ENCODE measurements around the gene ACACA.
"Not testable (repeated sequence)": the region's sequence is repeated elsewhere in the genome, so short reads cannot be mapped to it uniquely, and the experiment has no call there.

The ACACA gene

DNA sequence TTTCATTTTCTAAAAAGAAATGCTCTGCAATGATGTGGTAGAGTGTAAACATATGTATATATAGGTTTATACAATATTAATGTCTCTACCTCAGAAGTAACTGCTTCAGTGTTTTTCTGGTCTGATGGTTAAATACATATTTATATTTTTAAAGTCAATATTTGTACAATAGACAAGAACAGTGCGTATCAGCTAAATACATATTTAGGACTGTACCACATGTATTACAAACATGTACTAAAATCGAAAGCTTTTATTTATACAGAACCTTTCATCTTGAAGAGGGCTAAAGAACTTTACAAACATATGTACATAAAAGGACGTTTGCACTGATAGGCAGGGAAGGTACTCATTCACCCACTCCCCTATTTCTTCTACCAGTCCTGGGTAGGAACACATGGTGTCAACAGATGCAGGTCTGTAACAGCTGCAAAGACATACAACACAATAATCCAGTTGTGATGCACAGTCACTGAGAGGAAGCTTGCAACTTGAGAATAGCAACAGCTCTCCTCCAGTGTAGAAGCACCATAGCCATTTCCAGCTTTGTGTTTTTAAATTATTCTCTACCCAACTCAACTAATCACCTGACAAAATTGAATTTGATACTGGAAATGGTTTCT, 237.8 kb downstream of the ACACA start:
- no peak for DNase-seq

GRCh38 chr17:37167756-37168155, 238.9 kb downstream of the ACACA start:
- no peak for DNase-seq

DNA sequence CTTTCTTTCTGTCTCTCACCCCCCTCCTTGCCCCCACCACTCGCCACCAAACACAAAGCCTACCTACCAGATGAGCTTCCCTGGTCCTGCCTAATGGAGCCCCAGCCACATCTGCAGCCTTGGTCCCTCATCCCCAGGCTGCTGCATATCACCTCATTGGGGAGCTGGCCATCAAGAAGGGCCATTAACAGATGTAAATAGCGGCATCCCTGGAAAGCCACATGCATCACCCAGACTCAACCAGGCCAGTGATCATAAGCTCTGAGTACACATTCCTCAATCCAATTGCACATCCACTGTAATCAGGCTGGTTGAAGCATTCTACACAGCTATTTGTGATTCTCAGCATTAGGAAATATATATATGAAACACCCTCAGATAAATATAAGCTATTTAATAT, 242.6 kb downstream of the ACACA start:
- DNase-seq: no peak

DNA sequence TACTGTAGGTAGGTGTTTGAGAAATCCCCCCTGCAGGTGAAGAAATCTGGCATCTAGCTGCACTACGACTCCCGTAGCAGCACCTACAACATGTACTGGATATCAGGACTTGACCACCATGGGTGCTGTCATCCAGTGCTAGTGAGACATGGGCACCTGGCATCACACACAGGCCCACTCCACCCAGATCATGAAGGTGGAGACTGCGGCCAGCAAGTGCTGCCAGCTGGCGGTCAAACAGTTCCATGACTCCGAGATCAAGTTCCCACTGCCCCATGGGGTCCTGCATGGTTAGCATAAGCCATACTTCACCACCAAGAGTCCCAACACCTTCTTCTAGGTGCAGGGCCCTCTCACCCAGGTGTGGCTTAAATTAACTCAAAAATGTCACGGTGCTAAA, 243.8 kb downstream of the ACACA start:
- DNase-seq: no peak

- no peak for DNase-seq
Observed at GRCh38 chr17:37160944-37161343, 245.7 kb downstream of the ACACA start.

- no peak for DNase-seq
Observed at GRCh38 chr17:37158290-37158689, 248.3 kb downstream of the ACACA start.

DNA sequence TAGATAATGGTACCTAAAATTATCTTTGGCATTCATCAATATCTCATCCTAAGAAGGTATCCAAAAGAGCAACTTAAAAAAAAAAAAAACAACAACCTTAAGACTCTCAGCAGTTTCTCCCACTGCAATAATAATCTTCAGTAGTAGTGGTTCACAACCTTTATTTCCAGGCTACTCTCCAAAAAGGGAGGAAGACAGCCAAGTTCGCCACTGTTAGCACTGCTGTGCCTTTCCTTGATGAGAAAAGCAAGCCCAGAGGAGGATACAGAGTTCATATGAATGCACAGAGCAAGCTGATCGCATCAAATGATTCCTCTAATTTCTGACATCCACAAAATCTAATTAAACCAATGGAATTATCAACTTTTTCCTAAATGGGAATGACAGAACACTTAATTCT, 258.5 kb downstream of the ACACA start:
- DNase-seq: no peak

- no peak for DNase-seq
Observed at GRCh38 chr17:37147301-37147812, 259.3 kb downstream of the ACACA start.

GRCh38 chr17:37146086-37147064, 260.3 kb downstream of the ACACA start:
- DNase-seq: no peak

DNA sequence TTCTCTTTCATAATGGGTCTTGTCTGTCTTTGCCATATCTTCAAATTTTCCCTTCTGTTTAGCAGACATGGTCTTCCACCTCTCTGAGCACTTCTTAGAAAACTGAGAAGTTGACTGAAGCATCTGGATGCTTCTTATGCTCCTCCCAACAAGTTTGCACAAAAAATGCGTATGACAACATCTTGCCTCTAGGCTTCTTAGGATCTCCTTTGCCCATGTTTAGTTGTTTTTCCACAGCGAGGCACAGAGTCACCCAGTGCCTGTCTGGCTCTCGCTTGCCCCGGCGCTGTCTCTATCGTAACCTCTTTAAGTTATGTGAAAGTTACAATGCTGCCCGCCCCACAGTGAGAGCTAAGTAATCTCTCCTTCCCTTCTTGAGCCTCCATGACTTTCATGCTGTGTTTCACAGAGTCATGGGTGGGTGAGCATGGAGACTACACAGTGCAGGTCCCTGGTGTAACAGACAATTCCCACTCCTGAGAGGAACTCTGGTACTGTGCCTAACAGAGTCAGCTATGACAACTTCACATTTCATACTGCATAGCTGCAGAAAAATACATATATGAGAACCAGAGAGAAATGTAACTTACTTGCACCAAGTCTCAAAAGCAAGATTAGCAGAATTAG, 262.4 kb downstream of the ACACA start:
- no peak for DNase-seq

DNA sequence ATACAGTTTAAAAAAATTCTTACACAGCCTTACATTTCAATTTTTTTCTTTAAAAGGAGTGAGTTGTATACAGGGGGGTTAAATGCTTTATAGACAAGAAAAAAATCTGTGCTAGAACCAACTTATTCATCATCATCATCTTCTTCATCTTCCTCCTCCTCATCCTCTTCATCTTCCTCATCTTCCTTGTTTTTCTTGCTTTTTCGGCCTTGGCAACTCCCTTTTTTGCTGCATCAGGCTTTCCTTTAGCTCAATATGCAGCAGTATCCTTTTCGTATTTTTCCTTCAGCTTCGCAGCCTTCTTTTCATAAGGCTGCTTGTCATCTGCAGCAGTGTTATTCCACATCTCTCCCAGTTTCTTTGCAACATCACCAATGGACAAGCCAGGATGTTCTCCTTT, 263.1 kb downstream of the ACACA start:
- not testable (repeated sequence) for DNase-seq

DNA sequence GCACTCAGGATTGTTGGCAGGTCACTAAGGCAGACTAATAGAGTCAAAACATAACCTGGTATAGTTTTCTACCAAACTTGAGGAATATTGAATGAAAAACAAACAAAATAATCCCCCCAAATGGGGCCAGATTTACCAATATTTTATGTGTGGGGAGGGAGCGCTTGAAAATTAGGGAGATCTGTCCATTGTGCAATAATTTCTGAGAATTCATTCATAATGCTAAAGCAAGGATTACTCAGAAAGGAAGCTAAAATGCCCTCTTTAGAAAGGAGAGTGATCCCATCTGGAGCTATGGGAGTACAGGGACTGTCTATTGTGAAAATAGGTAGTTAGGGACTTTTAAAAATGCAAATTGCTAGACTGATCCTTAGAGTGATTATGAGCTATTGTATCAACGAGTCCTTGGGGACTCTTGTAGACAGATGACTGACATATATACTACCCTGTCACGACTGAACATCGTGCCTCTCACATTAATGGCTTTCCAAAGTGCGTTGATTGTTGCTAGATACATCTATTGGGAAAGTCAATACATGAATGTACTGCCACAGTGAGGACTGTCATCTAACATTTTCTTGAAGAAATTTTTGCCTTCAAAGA, 264.2 kb downstream of the ACACA start:
- DNase-seq: no peak

DNA sequence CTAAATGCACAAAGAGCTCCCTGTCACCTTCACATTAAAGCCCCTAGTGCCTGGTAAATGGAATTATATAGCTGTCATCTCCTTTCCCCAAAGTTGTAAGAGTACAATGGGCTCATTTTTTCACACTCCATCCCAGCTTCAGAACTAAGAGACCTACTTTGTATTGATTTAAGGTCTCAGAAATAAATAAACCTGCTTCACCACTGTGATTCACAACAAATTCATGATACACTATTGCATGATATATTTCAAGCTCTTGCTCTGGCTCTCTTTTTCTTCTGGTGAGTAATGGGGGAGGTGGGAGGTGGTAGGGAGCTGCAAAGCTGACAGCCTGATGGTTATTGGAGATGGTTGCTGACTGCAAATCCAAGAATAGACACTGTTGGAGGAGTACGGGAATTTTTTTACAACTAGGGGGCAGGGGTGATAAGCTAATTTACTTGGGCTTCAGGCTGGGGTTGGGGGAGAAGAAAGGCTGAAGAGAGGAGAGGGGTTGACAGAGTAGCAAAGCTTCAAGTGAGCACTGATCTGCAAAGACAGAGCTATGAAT, 268.0 kb downstream of the ACACA start:
- no peak for DNase-seq

GRCh38 chr17:37137906-37138514, 268.6 kb downstream of the ACACA start:
- DNase-seq: no peak

GRCh38 chr17:37137070-37137610, 269.5 kb downstream of the ACACA start:
- no peak for DNase-seq

DNA sequence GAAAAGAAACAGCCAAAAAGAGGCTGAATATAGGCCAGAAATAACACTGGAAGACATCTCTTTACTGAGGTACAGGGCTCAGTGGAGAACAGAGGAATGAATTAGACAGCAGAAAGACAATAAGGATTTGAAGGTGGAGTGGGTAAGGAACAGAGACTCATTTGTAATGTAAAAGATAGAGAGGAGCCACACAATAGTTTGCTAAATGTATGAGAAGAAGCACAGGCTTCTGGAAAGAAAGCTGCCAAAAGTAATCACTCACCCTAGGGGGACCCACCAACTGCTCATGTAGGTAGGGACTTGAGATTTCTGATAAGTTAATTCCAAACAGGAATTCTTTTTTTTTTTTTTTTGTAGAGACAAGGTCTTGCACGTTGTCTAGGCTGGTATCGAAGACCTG, 271.1 kb downstream of the ACACA start:
- no peak for DNase-seq

GRCh38 chr17:37134050-37134449, 272.6 kb downstream of the ACACA start:
- DNase-seq: no peak

- DNase-seq: no peak
Observed at GRCh38 chr17:37133136-37133535, 273.5 kb downstream of the ACACA start.

DNA sequence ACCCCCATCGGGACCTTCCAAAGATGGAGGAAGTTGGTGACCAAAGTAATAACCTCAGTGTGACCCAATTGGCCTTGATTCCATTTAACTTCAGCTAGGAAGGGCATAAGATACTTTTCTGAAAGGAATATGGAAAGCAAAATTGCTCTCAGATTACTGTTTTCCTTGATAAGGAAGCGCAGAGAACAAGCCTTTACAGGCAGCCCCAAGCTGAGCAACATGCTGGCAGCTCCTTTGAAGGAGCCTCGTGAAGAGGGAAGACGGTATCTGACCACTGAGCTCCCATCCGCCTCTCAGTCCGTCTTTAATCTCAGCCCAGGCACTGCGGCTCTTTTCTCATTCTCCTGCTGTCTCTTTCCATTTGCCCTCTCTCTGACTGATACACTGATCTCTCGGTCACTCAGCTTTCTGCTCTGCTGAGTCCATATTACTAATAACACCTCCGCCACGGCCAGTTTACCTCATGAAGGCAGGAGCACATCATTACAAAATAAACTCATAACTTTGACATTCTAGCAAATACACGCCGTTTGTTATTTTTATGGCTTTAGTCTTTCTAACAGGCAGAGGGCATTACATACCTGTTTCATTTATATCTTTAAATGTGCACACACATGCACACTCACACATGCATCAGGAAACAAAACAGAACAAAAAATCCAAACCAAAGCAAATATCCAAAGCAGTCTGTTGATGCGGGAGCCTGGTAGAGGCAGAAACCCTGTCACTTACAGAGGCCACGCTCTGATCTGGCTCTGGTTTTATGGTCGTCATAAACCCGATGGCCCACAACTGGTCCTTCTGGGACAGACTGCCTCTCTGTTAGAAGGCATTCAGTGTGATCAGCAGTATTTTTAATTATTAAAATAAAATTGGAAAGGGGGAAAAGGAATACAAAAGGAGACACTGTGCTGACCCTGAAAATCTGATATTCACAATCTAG, 274.7 kb downstream of the ACACA start:
- no peak for DNase-seq

DNA sequence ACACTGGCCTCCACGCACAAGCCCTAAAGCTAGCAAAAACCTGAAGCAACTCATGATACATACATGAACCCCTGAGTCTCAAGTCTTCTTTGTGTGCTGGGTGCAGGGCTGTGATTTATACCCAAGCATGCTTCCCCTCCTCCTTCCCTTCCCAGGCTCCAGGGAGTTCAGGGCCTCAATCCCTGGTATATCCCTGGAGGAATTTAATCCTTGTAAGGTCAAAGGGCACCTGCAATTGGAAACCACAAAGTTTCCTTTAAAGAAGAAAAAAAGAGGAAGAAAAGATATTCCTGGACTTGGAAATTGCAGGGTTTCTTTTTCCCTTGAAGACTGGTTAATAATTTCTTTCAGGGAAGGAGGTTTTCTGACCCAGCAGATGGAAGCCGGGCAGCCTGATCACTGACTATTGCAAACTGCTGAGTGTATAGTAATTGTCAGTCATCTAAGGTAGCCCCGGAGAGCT, 275.6 kb downstream of the ACACA start:
- no peak for DNase-seq

DNA sequence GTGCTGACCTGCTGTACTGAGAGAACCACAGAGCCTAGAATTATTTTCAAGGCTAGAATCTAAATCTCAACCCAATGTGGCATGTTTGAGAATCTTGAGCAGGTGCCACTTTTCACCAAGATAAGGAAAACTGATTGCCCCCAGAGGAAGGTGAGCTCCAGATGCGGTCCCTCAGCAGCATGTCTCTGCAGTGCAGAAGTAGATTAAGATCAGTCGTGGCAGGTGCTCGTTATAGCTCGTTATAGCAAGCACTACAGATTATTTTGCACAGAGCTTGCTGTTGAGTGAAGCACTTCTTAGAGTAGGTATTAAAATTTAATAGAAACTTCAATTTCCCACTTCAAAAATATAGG, 281.8 kb downstream of the ACACA start:
- DNase-seq: no peak

Data from CD4-positive, alpha-beta T cell treated with Interferon alpha-2 for 1 hour (primary cell).